HG03025 (cell line): ENCODE data around the gene SERTAD1.
"Not testable (repeated sequence)": the region's sequence is repeated elsewhere in the genome, so short reads cannot be mapped to it uniquely, and the experiment has no call there.

Experiments
- ATAC-seq: cut with Tn5 transposase; IDR thresholded peaks from one replicate; pipeline ENCODE4 v1.9.1; 2021; ENCODE audit warnings: mild to moderate bottlenecking, moderate library complexity; ENCODE audit not compliant: unreplicated experiment, low FRiP score

The SERTAD1 gene

GRCh38 chr19:40423938-40424337 is 1.9 kb downstream of the SERTAD1 start:
- ATAC-seq: no peak

GRCh38 chr19:40422748-40423566 is 2.8 kb downstream of the SERTAD1 start:
- ATAC-seq: no peak

- ATAC-seq: no peak
These were observed 3.6 kb downstream of the SERTAD1 start for GRCh38 chr19:40421993-40422747.

DNA sequence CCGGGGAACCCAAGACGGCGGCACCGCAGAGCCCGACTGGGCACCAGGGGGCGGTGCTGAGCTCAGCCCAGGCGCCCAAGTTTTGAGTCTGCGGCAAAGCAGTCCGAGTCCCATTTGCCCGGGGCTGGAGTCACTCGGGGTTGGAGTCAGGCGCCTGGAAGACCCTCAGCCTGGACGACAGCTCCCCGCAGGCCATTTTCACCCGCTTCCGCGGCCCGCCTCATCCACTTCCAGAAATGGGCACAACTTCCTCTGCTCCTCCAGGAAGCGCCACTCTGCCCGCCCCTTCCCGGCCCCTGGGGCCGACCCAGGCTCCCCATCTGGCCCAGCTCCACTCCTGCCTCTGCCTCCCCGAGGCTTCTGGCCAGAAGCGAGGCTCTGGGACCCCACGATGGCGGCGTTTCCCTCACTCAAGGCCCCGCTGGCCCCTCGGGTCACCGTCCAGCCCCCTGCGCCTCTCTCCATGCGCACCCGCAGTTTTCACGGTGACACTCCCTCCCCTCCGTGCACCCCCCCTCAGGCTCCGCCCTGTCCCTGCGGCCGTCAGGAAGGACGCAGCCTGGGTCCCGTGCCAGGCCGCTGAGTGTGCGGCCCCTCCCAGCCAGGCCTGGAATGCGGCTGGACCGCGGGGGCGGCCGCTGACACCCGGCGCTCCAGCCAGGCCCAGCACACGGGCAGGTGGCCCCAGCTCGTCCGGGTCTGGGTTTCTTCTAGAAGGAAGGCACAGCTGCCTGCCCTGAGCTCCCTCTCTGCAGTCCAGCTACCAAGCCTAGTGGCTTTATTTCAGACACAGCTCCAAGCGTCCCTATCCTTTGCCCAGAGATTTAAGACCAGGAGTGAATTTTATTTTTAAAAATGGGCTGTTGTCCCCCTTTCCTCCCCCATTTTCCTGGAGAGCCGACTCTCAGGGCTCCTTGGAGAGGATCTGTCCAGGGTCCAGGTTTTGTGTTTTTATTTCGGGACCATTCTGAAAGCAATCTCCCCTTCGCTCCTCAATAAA is 4.7 kb downstream of the SERTAD1 start:
- ATAC-seq: no peak

DNA sequence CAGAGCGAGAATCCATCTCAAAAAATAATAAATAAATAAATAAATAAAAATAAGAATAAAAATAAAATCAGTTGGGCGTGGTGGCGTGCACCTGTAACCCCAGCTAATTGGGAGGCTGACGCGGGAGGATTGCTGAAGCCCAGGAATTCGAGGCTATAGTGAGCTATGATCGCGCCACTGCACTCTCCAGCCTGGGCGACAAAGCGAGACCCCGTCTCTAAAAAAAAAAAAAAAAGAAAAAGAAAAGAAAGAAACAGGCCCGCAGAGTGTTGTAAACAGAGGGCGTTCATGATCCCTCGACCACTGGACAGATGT is 5.4 kb downstream of the SERTAD1 start:
- no peak for ATAC-seq

DNA sequence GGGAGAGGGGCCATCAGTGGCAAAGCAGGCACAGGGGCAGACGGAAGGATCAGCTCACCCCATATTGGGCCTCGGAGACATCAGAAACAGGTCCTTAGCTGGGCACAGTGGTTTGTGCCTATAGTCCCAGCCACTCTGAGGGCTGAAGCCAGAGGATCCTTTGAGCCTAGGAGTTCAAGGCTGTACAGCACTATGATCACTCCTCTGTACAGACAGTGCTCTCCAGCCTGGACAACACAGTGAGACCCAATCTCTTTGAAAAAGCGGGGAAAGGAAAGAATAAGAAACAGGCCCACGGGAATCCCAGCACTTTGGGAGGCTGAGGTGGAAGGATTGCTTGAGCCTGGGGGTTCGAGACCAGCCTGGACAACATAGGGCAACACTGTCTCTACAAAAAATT is 6.0 kb downstream of the SERTAD1 start:
- no peak for ATAC-seq

- ATAC-seq: no peak
These were observed 6.7 kb downstream of the SERTAD1 start for GRCh38 chr19:40419066-40419612.

DNA sequence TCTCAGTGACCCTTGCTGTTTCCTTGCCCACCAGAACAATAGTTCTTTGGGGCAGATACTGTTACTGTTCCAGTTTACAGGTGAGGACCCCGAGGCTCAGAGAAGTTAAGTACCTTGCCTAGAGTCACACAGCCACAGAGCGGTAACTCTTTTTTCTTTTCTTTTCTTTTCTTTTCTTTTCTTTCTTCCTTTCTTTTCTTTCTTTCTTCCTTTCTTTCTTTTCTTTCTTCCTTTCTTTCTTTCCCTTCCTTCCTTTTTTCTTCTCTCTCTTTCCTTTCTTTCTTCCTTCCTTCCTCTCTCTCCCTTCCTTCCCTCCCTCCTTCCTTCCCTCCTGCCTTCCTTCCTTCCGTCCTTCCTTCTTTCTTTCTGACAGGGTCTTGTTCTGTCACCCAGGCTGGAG is 7.8 kb downstream of the SERTAD1 start:
- no peak for ATAC-seq

DNA sequence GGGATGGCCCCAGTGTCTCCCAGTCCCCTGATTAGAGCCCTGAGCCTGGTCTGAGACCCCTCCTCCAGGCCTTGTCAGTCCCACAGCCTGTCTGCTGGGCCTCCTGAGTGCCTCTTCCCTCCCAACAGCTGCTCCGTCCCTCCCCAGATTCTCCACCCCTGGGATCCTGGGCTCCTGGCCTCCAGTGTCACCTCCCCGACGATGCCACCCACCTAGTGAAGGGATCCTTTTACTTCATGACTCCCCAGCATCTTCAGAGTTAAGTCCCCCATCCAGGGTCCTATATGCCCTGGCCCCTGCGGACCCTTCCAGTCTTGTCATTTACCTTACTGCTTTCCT is 8.2 kb downstream of the SERTAD1 start:
- no peak for ATAC-seq

DNA sequence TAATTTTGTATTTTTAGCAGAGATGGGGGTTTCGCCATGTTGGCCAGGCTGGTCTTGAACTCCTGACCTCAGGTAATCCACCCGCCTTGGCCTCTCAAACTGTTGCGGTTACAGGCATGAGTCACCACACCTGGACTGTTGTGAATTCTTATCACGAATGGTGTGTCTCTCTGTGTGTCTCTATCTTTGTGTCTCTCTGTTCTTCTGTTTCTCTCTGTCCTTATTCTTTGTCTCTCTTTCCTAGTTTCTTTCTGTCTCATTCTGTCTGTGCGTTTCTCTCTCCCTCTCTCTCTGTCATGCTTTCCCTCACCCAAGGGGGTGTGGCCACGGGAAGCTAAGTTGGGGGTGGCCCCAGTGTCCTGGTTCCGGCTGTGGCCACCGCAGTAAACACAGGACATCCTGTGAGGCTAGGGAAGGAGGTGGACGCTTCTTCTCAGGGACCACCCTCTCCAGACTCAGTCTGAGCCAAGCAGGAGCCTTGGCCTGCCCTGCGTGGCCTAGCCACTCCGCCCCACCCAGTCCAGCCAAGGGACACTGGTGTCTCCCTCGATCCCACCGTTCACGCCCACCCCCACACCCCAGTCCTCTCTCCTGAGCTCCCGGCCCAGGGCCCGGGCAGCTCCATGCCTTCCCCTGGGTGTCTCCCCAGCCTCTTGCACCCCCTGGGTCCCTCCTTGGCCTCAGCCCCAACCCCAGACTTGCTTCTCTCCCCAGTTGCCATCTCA is 8.7 kb downstream of the SERTAD1 start:
- ATAC-seq: no peak

- ATAC-seq: no peak
These were observed 10.0 kb downstream of the SERTAD1 start for GRCh38 chr19:40415768-40416167.

DNA sequence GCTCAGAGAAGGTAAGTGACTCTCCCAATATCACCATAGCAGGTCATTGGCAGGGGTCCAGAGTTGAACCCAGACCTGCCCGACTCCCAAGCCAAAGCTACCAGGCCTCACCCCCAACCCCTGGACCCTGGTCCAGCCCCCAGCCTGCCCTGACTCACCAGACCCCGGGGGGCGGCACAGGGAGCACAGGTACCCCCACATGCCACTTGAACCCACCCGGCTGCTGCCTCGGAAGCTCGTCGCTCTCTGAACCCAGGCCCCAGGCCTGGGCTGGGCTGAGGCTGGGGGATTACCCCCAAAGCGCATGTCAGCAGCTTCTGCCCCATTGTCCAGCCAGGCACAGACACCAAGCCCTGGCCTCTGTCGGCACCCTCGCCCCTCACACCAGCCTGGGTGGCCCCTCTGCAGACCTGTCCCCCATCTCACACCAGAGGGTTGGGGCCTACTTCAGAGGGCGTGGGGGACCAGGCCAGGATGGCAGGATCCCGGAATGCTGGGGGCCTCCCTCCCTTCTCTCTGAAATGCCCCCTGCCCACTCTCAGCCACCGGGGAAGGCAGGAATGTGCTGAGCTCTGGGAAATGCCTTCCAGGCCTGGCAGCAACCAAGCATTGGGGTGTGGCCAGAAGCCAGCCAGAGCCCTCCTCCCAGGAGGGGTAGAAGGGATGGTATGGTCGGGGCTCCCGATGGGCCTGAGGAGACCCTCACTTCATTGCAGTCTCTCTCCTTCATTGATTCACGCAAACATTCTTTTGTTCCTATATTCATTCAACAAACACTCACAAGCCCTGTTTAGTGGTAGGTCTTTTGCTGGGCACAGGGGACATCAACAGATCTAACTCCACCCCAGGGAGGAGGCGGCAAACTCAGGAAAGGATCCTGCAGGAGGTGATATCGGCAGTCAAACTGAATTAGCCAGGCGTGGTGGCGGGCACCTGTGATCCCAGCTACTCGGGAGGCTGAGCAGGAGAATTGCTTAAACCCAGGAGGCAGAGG is 11.0 kb downstream of the SERTAD1 start:
- no peak for ATAC-seq

DNA sequence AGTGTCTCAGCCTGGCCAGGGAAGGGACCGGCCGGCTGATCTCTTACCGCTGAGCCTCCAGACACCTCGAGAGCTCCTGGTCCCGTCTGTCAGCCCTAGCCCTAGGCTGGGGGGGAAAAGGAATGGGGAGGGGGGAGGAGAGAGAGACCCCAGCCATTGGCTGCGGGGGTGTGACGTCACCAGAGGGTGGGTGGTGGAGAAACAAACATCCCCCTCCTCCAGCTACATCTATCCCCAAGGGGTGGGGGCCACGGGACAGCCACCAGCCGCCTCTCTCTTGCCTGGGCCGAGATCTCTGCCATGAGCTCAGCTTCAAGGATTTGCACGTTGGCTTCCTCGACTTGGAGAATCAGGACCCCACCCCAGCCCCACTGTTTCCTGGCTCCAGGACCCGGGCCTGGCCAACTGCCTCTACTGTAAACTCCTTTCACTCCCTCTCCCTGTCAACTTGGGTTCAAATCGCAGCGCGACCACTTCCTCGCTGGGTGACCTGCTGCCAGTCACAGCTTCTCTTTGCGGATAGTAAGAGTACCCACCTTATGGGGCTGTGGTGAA is 12.4 kb downstream of the SERTAD1 start, which contains the start of gene PRX:
Gene PRX, minus strand, starts transcription at position 88 of the 555 bp plus-strand sequence. CDS start 5,446 bp downstream, outside the sequence.
- no peak for ATAC-seq

- no peak for ATAC-seq
These were observed 12.9 kb downstream of the SERTAD1 start for GRCh38 chr19:40412866-40413265.

- no peak for ATAC-seq
These were observed 13.8 kb downstream of the SERTAD1 start for GRCh38 chr19:40411958-40412499.

DNA sequence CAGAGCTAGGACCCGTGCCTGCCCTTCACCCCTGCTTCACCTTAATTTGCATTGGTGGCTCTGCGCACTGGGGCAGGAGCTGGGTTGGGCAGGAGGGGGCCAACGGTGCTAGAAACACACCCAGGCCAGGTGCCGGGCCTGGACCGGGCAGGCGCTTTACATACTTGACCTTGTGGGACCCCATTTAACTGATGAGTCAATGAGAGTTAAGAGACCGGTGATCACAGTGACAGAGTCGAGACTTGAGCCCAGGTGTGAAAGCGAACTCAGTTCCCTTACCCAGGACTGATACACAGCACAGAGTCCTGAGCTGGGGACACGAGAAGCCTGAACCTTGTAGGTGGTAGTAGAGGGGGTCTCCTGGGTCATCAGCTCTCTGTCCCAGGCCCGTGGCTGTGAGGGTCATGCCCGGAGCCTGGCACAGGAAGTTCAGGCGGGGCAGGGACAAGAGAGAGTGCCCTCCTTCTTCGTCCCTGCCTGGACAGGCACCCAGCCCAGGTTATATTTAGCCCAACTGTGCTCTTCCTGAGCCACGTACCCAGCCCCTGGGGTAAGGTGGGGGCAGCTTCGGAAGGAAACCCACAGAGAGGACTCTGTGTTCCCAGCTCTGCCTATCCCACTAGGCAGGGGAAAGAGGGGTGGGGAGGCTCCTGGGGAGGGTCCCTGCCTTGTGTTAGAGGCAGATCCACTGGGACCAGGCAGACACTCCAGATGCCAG is 14.5 kb downstream of the SERTAD1 start:
- no peak for ATAC-seq

- ATAC-seq: no peak
These were observed 15.8 kb downstream of the SERTAD1 start for GRCh38 chr19:40410030-40410389.

GRCh38 chr19:40408598-40408925 is 17.2 kb downstream of the SERTAD1 start:
- ATAC-seq: not testable (repeated sequence)
